Neural progenitor cell (in vitro differentiated cells): ENCODE data around the gene BMF. TPM values are rescaled to one million over a fixed set of nuclear protein-coding genes. Genes with fewer than 3 reads are reported as not detected.

ENCODE experiments used
- DNase-seq: peaks from one replicate; pipeline ENCODE4 v3.0.0-alpha.2; 2016; ENCODE audit warnings: low spot score
- H2AFZ ChIP-seq: fragments of 200-600 bp; sonication (generic); replicated peaks from 2 replicates; pipeline ENCODE4 v1.6.1; 2016; ENCODE audit warnings: antibody characterized with exemption
- H3F3A ChIP-seq: fragments of 200-600 bp; sonication (generic); 2 replicates; pipeline ENCODE4 v1.6.1; 2016; ENCODE audit warnings: antibody characterized with exemption, low read depth
- H3K27ac ChIP-seq: fragments of 200-600 bp; sonication (generic); 2 replicates; pipeline ENCODE4 v1.5.1; 2016; ENCODE audit warnings: mild to moderate bottlenecking
- H3K27me3 ChIP-seq: fragments of 200-600 bp; sonication (generic); 2 replicates; pipeline ENCODE4 v1.6.1; 2016; ENCODE audit warnings: mild to moderate bottlenecking, moderate library complexity
- H3K36me3 ChIP-seq: fragments of 200-600 bp; sonication (generic); 2 replicates; pipeline ENCODE4 v1.5.1; 2016
- H3K4me1 ChIP-seq: fragments of 200-600 bp; sonication (generic); 2 replicates; pipeline ENCODE4 v1.6.1; 2016; ENCODE audit warnings: mixed run types
- H3K4me2 ChIP-seq: fragments of 200-600 bp; sonication (generic); 2 replicates; pipeline ENCODE4 v1.6.1; 2016
- H3K4me3 ChIP-seq: fragments of 200-600 bp; sonication (generic); 2 replicates; pipeline ENCODE4 v1.5.1; 2016
- H3K79me2 ChIP-seq: fragments of 200-600 bp; sonication (generic); 2 replicates; pipeline ENCODE4 v1.6.1; 2016; ENCODE audit warnings: low read depth
- H3K9ac ChIP-seq: fragments of 200-600 bp; sonication (generic); 2 replicates; pipeline ENCODE4 v1.6.1; 2016
- H3K9me3 ChIP-seq: fragments of 200-600 bp; sonication (generic); 2 replicates; pipeline ENCODE4 v1.5.1; 2016; ENCODE audit warnings: low read depth
- H4K20me1 ChIP-seq: fragments of 200-600 bp; sonication (generic); 2 replicates; pipeline ENCODE4 v1.6.1; 2016; ENCODE audit warnings: low read depth
- H3K27ac Mint-ChIP-seq: 3 replicates; pipeline ENCODE4 v1.8.0; 2021; ENCODE audit warnings: mixed read lengths
- H3K27me3 Mint-ChIP-seq: 2 replicates; pipeline ENCODE4 v1.8.0; 2022; ENCODE audit warnings: low read depth, mild to moderate bottlenecking, inconsistent platforms, moderate library complexity, mixed read lengths; ENCODE audit not compliant: insufficient read depth
- H3K36me3 Mint-ChIP-seq: 3 replicates; pipeline ENCODE4 v1.8.0; 2021; ENCODE audit warnings: mixed read lengths
- H3K4me1 Mint-ChIP-seq: 3 replicates; pipeline ENCODE4 v1.8.0; 2021; ENCODE audit warnings: mixed read lengths
- H3K4me3 Mint-ChIP-seq: 3 replicates; pipeline ENCODE4 v1.8.0; 2021; ENCODE audit warnings: mild to moderate bottlenecking, moderate library complexity, mixed read lengths
- H3K9me3 Mint-ChIP-seq: 3 replicates; pipeline ENCODE4 v1.8.0; 2020; ENCODE audit warnings: mixed read lengths
- CTCF ChIP-seq: fragments of 200-600 bp; sonication (generic); IDR thresholded peaks from 2 replicates; pipeline ENCODE4 v1.5.1; 2017; ENCODE audit warnings: antibody characterized with exemption, mild to moderate bottlenecking
- EZH2 ChIP-seq: fragments of 200-600 bp; sonication (generic); IDR thresholded peaks from 2 replicates; pipeline ENCODE4 v1.6.1; 2017; ENCODE audit warnings: antibody characterized with exemption, mild to moderate bottlenecking, moderate library complexity
- EZH2phosphoT487 ChIP-seq: fragments of 200-600 bp; sonication (generic); IDR thresholded peaks from 2 replicates; pipeline ENCODE4 v1.6.1; 2017; ENCODE audit warnings: antibody characterized with exemption
- total RNA-seq: library from RNA; depleted of rRNA; stranded (reverse); fragments of >200 nt; gene quantifications from 2 replicates; pipeline ENCODE4 v1.2.3, GENCODE V29; 2015; ENCODE audit warnings: low replicate concordance

The BMF gene
- total RNA-seq, 1 donor from 2014 or later, result 8.0 TPM

GRCh38 chr15:40048211-40048792, 60.4 kb downstream of the BMF start:
- H3K4me3 Mint-ChIP-seq, result no peak overlapping the region
- no peak overlapping the region for H3K27ac Mint-ChIP-seq
- peaks cover 17% of the 10 kb centered on the region for H3F3A ChIP-seq
- H4K20me1 ChIP-seq, result no peaks in the 10 kb centered on the region
- no peaks in the 10 kb centered on the region for H3K9me3 ChIP-seq
- DNase-seq, result no peak
- no peak overlapping the region for H3K4me3 ChIP-seq
- no peak overlapping the region for H3K27ac ChIP-seq
- no peak overlapping the region for H2AFZ ChIP-seq
- no peak overlapping the region for H3K9ac ChIP-seq
- TF ChIP-seq CTCF, result no peak
- no peak for TF ChIP-seq EZH2
- no peak for TF ChIP-seq EZH2phosphoT487
- H3K27me3 Mint-ChIP-seq, result peaks cover 19% of the 10 kb centered on the region
- H3K36me3 Mint-ChIP-seq, result peaks cover 3% of the 10 kb centered on the region
- peaks cover 51% of the 10 kb centered on the region for H3K4me1 Mint-ChIP-seq
- no peaks in the 10 kb centered on the region for H3K36me3 ChIP-seq
- H3K27me3 ChIP-seq, result no peaks in the 10 kb centered on the region
- H3K9me3 Mint-ChIP-seq, result peaks cover 2% of the 10 kb centered on the region
- H3K4me2 ChIP-seq, result no peak overlapping the region
- no peaks in the 10 kb centered on the region for H3K79me2 ChIP-seq
- peaks cover 10% of the 10 kb centered on the region for H3K4me1 ChIP-seq

GRCh38 chr15:40047415-40048210, 61.1 kb downstream of the BMF start:
- no peaks in the 10 kb centered on the region for H4K20me1 ChIP-seq
- H3K79me2 ChIP-seq, result no peaks in the 10 kb centered on the region
- H2AFZ ChIP-seq, result no peak overlapping the region
- H3K4me3 ChIP-seq, result no peak overlapping the region
- DNase-seq, result no peak
- Mint-ChIP-seq H3K27ac (no peak overlapping the region), H3K36me3 (peaks cover 3% of the 10 kb centered on the region), H3K27me3 (peaks cover 19% of the 10 kb centered on the region), H3K4me3 (no peak overlapping the region), H3K9me3 (peaks cover 2% of the 10 kb centered on the region), H3K4me1 (peaks cover 51% of the 10 kb centered on the region)
- TF ChIP-seq CTCF (no peak), EZH2 (no peak), EZH2phosphoT487 (no peak)
- no peaks in the 10 kb centered on the region for H3K9me3 ChIP-seq
- H3K27me3 ChIP-seq, result no peaks in the 10 kb centered on the region
- H3F3A ChIP-seq, result peaks cover 17% of the 10 kb centered on the region
- peaks cover 10% of the 10 kb centered on the region for H3K4me1 ChIP-seq
- no peak overlapping the region for H3K9ac ChIP-seq
- no peak overlapping the region for H3K4me2 ChIP-seq
- no peak overlapping the region for H3K27ac ChIP-seq
- no peaks in the 10 kb centered on the region for H3K36me3 ChIP-seq

GRCh38 chr15:40046721-40047414, 61.8 kb downstream of the BMF start:
- TF ChIP-seq EZH2phosphoT487 (no peak), EZH2 (no peak), CTCF (no peak)
- H3K4me3 Mint-ChIP-seq, result no peak overlapping the region
- no peak overlapping the region for H3K27ac Mint-ChIP-seq
- peaks cover 43% of the 10 kb centered on the region for H3K4me1 Mint-ChIP-seq
- Histone ChIP-seq H3F3A (peaks cover 14% of the 10 kb centered on the region), H3K79me2 (no peaks in the 10 kb centered on the region), H3K27me3 (no peaks in the 10 kb centered on the region), H4K20me1 (no peaks in the 10 kb centered on the region), H2AFZ (no peak overlapping the region), H3K4me1 (peaks cover 10% of the 10 kb centered on the region), H3K36me3 (no peaks in the 10 kb centered on the region), H3K4me2 (no peak overlapping the region), H3K4me3 (no peak overlapping the region), H3K27ac (no peak overlapping the region), H3K9ac (no peak overlapping the region), H3K9me3 (no peaks in the 10 kb centered on the region)
- peaks cover 2% of the 10 kb centered on the region for H3K9me3 Mint-ChIP-seq
- H3K36me3 Mint-ChIP-seq, result peaks cover 3% of the 10 kb centered on the region
- H3K27me3 Mint-ChIP-seq, result peaks cover 17% of the 10 kb centered on the region
- no peak for DNase-seq
